Erythroblast (primary cell): ENCODE data around the gene MBD5.

Source experiments
- DNase-seq, 2 experiments: peaks; one replicate each; lab custom pipeline; 2025; lab: John Stamatoyannopoulos, UW
- GATA1 ChIP-seq: IDR thresholded peaks from 2 replicates; pipeline ENCODE4 v1.6.1; 2011; ENCODE audit warnings: low read depth, mild to moderate bottlenecking, control low read depth, low read length, moderate library complexity
- POLR2A ChIP-seq: IDR thresholded peaks from 2 replicates; pipeline ENCODE4 v1.6.1; 2011; ENCODE audit warnings: mild to moderate bottlenecking, low read length

The MBD5 gene

GRCh38 chr2:148487439-148487838, 466.5 kb downstream of the MBD5 start:
- TF ChIP-seq GATA1 (no peak), POLR2A (no peak)
- DNase-seq, result no peak

DNA sequence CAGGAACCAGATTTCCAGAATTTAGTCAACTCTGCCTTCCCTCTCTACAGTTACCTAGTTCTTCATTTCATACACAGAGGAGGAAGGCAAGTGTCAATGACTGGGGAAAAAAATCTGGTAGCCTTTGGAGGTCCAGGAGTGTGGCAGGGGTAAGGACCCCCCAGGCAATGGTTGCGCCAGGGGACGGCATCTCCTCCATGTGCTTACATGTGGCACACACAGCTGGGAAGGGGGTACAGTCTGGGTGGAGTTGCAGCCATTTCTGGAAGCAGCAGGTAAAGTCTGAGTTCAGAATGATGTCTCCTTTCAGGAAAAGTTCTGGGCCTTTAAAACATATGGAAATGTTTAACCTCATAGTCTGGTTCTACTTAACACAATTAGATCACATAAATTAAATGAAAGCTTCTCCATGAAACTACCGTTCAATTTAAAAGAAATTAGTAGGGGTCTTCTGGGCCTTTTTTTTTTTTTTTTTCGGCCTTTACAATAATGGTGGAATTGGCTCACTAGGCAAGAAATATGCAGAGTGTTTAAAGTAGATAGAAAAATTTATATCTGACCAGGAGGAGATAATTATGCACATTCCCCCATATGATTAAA, 470.0 kb downstream of the MBD5 start:
- TF ChIP-seq POLR2A (no peak), GATA1 (no peak)
- DNase-seq, result no peak

DNA sequence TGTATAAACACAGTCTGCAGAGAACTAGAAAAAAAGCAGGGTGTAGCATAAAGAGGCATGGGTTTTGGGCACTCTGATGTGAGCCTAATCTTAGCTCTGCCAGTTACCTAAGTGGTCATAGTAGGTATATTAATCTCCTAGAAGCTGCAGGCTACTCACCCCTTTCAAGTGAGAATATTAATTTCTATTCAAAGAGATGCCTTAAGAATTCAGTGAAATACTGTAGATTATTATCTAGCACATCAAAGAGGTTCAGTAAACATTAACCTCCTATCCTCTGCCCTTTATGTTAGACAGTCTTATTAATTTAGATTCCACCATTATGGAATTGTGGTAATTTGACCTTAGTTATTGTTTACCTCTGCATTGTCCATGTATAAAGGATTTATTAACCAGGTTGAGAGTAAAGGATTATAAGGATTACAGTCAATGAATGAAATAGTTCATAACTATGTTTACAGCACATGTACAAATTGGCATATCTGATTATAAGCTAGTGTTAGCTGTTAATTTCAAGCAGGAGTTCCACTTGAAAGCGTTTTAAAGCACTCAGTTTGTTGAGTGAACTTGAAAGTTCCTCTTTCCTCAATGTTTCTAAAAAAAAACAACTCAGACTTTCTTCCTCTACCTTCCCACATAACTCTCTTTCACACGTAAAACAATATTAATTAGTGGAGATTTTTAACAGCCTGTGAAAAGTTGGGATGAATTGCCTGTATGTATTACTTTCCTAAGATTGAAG, 473.1 kb downstream of the MBD5 start:
- peak in 1 of 2 experiments; percentile 6 for DNase-seq

GRCh38 chr2:148495586-148495985, 474.7 kb downstream of the MBD5 start:
- DNase-seq, result peak; percentile 45 to 75
- peak; percentile 32 for TF ChIP-seq POLR2A
- no peak for TF ChIP-seq GATA1

More for the DNA sequence above, 473.1 kb downstream of the MBD5 start:
- no peak for TF ChIP-seq POLR2A
- TF ChIP-seq GATA1, result no peak

- peak; percentile 46 to 82 for DNase-seq
- TF ChIP-seq GATA1 (no peak), POLR2A (peak; percentile 16)
These were observed 480.7 kb downstream of the MBD5 start for GRCh38 chr2:148501545-148501944.

- no peak for DNase-seq
- no peak for TF ChIP-seq POLR2A
- no peak for TF ChIP-seq GATA1
These were observed 482.6 kb downstream of the MBD5 start for GRCh38 chr2:148503516-148503915.

DNA sequence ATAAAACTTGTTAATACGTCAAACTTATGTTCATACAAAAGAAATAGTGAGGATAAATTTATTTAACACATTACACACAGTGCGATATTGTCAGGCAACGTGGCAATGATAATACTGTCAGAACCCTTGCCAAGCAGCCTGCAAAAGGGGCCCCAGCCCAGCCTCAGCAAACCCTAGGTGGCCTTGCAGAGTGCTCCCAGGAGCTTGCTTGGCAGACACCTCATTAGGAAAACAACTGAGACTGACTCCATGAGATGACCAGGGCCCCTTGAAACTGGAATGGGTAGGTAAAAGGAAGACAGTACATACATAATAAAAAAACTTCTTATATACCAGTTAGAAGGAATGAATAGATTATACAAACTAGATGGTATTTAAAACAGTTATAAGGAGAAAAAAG, 487.1 kb downstream of the MBD5 start:
- no peak for TF ChIP-seq GATA1
- TF ChIP-seq POLR2A, result no peak

GRCh38 chr2:148508878-148509287, 488.0 kb downstream of the MBD5 start:
- no peak for DNase-seq
- TF ChIP-seq POLR2A (no peak), GATA1 (no peak)

More for the DNA sequence above, 487.1 kb downstream of the MBD5 start:
- peak; percentile 10 to 16 for DNase-seq

- TF ChIP-seq POLR2A (peak; percentile 18), GATA1 (no peak)
These were observed 488.5 kb downstream of the MBD5 start for GRCh38 chr2:148509288-148509902.

GRCh38 chr2:148511883-148512282, 491.0 kb downstream of the MBD5 start:
- DNase-seq, result peak; percentile 8 to 16
- TF ChIP-seq GATA1 (no peak), POLR2A (no peak)

More at GRCh38 chr2:148509288-148509902, 488.5 kb downstream of the MBD5 start:
- DNase-seq, result peak; percentile 90

- TF ChIP-seq POLR2A, result no peak
- no peak for TF ChIP-seq GATA1
These were observed 491.6 kb downstream of the MBD5 start for GRCh38 chr2:148512501-148512900.

DNA sequence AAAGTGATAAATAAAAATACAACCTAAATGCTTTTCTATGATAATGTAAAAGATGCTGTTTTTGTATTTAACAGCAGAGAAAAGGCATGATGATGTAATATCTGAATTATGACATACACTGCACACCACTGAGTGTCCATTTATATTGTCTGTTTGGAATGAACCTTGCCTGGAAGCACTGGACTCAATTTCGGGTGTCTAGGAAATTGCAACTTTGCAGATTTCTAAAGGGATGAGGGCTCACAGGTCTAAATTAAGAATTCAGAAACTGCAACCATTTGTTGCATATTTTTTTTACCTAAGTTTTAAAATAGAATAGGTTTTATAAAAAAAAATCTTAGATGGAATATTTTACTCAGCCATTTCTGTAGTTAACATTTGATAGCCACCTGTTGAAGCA, 492.5 kb downstream of the MBD5 start:
- no peak for TF ChIP-seq POLR2A
- no peak for TF ChIP-seq GATA1
- DNase-seq, result no peak

More at GRCh38 chr2:148512501-148512900, 491.6 kb downstream of the MBD5 start:
- peak; percentile 49 to 74 for DNase-seq

- no peak for DNase-seq
- no peak for TF ChIP-seq POLR2A
- no peak for TF ChIP-seq GATA1
These were observed 494.2 kb downstream of the MBD5 start for GRCh38 chr2:148515120-148515519.

- no peak for TF ChIP-seq POLR2A
- no peak for TF ChIP-seq GATA1
These were observed 495.1 kb downstream of the MBD5 start for GRCh38 chr2:148515976-148516375.

GRCh38 chr2:148517296-148517695, 496.4 kb downstream of the MBD5 start:
- no peak for DNase-seq
- no peak for TF ChIP-seq POLR2A
- TF ChIP-seq GATA1, result no peak

More at GRCh38 chr2:148515976-148516375, 495.1 kb downstream of the MBD5 start:
- no peak for DNase-seq
